ENCODE measurements around the gene TMEM129. TPM values are rescaled to one million over a fixed set of nuclear protein-coding genes. Genes with fewer than 3 reads are reported as not detected.

TMEM129 gene
- polyA plus RNA-seq, 1 experiment = 33.8 TPM

GRCh38 chr4:1732911-1733310 lies 11.8 kb upstream of the TMEM129 start:
- POLR2A ChIA-PET = no interaction called here
- Histone ChIP-seq H3K4me3 (ENCODE audit: low read depth, low read length) (no peak overlapping the region), H3K36me3 (ENCODE audit: control insufficient read depth, insufficient read depth, low read length) (peaks cover 17% of the 10 kb centered on the region), H3K27me3 (ENCODE audit: control insufficient read depth, insufficient read depth, low read length) (no peaks in the 10 kb centered on the region)
- DNase-seq (ENCODE audit: low read depth) = no peak
- CTCF ChIA-PET = interaction anchor here (3.2 kb wide), 1 partner anchor 40 kb away, joined by 9 read pairs; no protein-coding TSS in a partner anchor
- TF ChIP-seq, protein P1, sequence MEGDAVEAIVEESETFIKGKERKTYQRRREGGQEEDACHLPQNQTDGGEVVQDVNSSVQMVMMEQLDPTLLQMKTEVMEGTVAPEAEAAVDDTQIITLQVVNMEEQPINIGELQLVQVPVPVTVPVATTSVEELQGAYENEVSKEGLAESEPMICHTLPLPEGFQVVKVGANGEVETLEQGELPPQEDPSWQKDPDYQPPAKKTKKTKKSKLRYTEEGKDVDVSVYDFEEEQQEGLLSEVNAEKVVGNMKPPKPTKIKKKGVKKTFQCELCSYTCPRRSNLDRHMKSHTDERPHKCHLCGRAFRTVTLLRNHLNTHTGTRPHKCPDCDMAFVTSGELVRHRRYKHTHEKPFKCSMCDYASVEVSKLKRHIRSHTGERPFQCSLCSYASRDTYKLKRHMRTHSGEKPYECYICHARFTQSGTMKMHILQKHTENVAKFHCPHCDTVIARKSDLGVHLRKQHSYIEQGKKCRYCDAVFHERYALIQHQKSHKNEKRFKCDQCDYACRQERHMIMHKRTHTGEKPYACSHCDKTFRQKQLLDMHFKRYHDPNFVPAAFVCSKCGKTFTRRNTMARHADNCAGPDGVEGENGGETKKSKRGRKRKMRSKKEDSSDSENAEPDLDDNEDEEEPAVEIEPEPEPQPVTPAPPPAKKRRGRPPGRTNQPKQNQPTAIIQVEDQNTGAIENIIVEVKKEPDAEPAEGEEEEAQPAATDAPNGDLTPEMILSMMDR (IDR thresholded peaks at IDR 0.05; ENCODE audit: insufficient read depth, low read depth, low read length) = no peak

- TF ChIP-seq, protein P1 (IDR thresholded peaks at IDR 0.05; ENCODE audit: insufficient read depth, low read depth, low read length) = no peak
- ChIA-PET POLR2A (no interaction called here), CTCF (interaction anchor here (0.7 to 3.2 kb wide), 7 partner anchors 9 to 40 kb away, joined by 3 to 23 read pairs (median 6); no protein-coding TSS in a partner anchor)
- H3K36me3 ChIP-seq (ENCODE audit: control insufficient read depth, insufficient read depth, low read length) = peaks cover 8% of the 10 kb centered on the region
- DNase-seq (ENCODE audit: low read depth) = no peak
- no peaks in the 10 kb centered on the region for H3K27me3 ChIP-seq (ENCODE audit: control insufficient read depth, insufficient read depth, low read length)
- H3K4me3 ChIP-seq (ENCODE audit: low read depth, low read length) = no peak overlapping the region
Observed at GRCh38 chr4:1731180-1731579, 10.1 kb upstream of the TMEM129 start.

- POLR2A ChIA-PET = no interaction called here
Observed at GRCh38 chr4:1730532-1731135, 9.5 kb upstream of the TMEM129 start.

GRCh38 chr4:1728061-1728980 lies 7.2 kb upstream of the TMEM129 start:
- peaks cover 9% of the 10 kb centered on the region for H3K36me3 ChIP-seq (ENCODE audit: control insufficient read depth, insufficient read depth, low read length)
- no peak overlapping the region for H3K4me3 ChIP-seq (ENCODE audit: low read depth, low read length)
- H3K27me3 ChIP-seq (ENCODE audit: control insufficient read depth, insufficient read depth, low read length) = no peaks in the 10 kb centered on the region
- POLR2A ChIA-PET = no interaction called here
- CTCF ChIA-PET = interaction anchor here (1.1 to 11.5 kb wide), 5 partner anchors 8 to 180 kb away, joined by 3 to 167 read pairs (median 9); partner anchors contain the start of genes TACC3 and TMEM129
- no peak for DNase-seq (ENCODE audit: low read depth)
- TF ChIP-seq, protein P1 (IDR thresholded peaks at IDR 0.05; ENCODE audit: insufficient read depth, low read depth, low read length) = no peak

More at GRCh38 chr4:1730532-1731135, 9.5 kb upstream of the TMEM129 start:
- TF ChIP-seq, protein P1 (IDR thresholded peaks at IDR 0.05; ENCODE audit: insufficient read depth, low read depth, low read length) = no peak
- DNase-seq (ENCODE audit: low read depth) = no peak
- CTCF ChIA-PET = interaction anchor here (0.6 to 3.2 kb wide), 13 partner anchors 10 to 377 kb away, joined by 3 to 23 read pairs (median 6); partner anchors contain the start of genes TACC3 and TMEM129
- Histone ChIP-seq H3K27me3 (ENCODE audit: control insufficient read depth, insufficient read depth, low read length) (no peaks in the 10 kb centered on the region), H3K36me3 (ENCODE audit: control insufficient read depth, insufficient read depth, low read length) (peaks cover 9% of the 10 kb centered on the region), H3K4me3 (ENCODE audit: low read depth, low read length) (no peak overlapping the region)
